Testis (tissue), 3 donors: ENCODE measurements around the gene ANKLE1. TPM values are rescaled to one million over a fixed set of nuclear protein-coding genes. Genes with fewer than 3 reads are reported as not detected.

Source experiments
- DNase-seq: peaks from one replicate; pipeline ENCODE4 v3.0.0-alpha.2; 2019
- H3K27ac ChIP-seq, 2 donors: fragments of 200-600 bp; sonication (generic); one replicate each; pipeline ENCODE4 v1.5.1; 2019
- H3K27me3 ChIP-seq: fragments of 200-600 bp; sonication (generic); one replicate; pipeline ENCODE4 v1.5.1; 2019
- H3K36me3 ChIP-seq: fragments of 200-600 bp; sonication (generic); one replicate; pipeline ENCODE4 v1.5.1; 2017; ENCODE audit warnings: low read depth; ENCODE audit errors: missing control alignments
- H3K4me1 ChIP-seq: fragments of 200-600 bp; sonication (generic); one replicate; pipeline ENCODE4 v1.5.1; 2019
- H3K4me3 ChIP-seq, 2 donors: fragments of 200-600 bp; sonication (generic); one replicate each; pipeline ENCODE4 v1.5.1; 2017 to 2019
- H3K9me3 ChIP-seq: fragments of 200-600 bp; sonication (generic); one replicate; pipeline ENCODE4 v1.5.1; 2017
- CTCF ChIP-seq, 3 experiments: fragments of 450-650 bp in 2 of 3; fragments of 200-600 bp in 1 of 3; sonication (generic) in 1 of 3; IDR thresholded peaks; one replicate each; pipeline ENCODE4 v1.5.1; 2016 to 2019; ENCODE audit warnings: antibody characterized with exemption in 3 of 3, mild to moderate bottlenecking in 2 of 3, moderate library complexity in 1 of 3
- POLR2A ChIP-seq: fragments of 450-650 bp; IDR thresholded peaks from one replicate; pipeline ENCODE4 v1.6.1; 2017; ENCODE audit warnings: antibody characterized with exemption, mild to moderate bottlenecking, moderate library complexity
- WGBS, 2 donors: methylation state at CpG; one replicate each; pipeline ENCODE4 v1.1.5; 2018; 5-methylcytosine and 5-hydroxymethylcytosine counted together
- intact Hi-C: fragments of 100-400 bp; cut with DNase I; formaldehyde crosslinking; loops from one replicate; pipeline ENCODE4 v1.15.1; 2023; ENCODE audit warnings: low total_unique reads
- polyA plus RNA-seq: library from polyadenylated mRNA; stranded (reverse); fragments of 350-450 nt; fragmentation: Illumina TruSeq; extraction: RNeasy Lipid Tissue Mini Kit (QIAGEN cat#74804); gene quantifications from one replicate; pipeline ENCODE4 v1.2.3, GENCODE V29; 2014; ENCODE audit warnings: low read depth, low replicate concordance; ENCODE audit not compliant: insufficient read depth
- total RNA-seq, 2 donors: library from RNA; depleted of rRNA; stranded (reverse); fragments of >200 nt; gene quantifications; one replicate each; pipeline ENCODE4 v1.2.3, GENCODE V29; 2016

ANKLE1 gene
- total and polyA plus RNA-seq, 3 donors from 2014 or later, result 0.45 to 5.3 (median 3.1) TPM

GRCh38 chr19:17318966-17319365, 37.3 kb downstream of the ANKLE1 start:
- Histone ChIP-seq H3K36me3 (no peaks in the 10 kb centered on the region), H3K9me3 (no peaks in the 10 kb centered on the region), H3K27ac (no peak overlapping the region), H3K4me1 (peaks cover 6% of the 10 kb centered on the region), H3K4me3 (no peak overlapping the region), H3K27me3 (no peaks in the 10 kb centered on the region)
- no peak for DNase-seq
- WGBS, 2 donors, result 90 to 93% methylated on average over 5 to 6 of the region's 6 CpGs
- no peak for TF ChIP-seq CTCF (IDR thresholded peaks at IDR 0.05)
- TF ChIP-seq POLR2A, result no peak
- intact Hi-C loops, result no loop called here

GRCh38 chr19:17319473-17320238, 38.0 kb downstream of the ANKLE1 start:
- H3K27me3 ChIP-seq, result no peaks in the 10 kb centered on the region
- no peak for TF ChIP-seq POLR2A
- no peak for TF ChIP-seq CTCF (IDR thresholded peaks at IDR 0.05)
- intact Hi-C loops, result no loop called here
- DNase-seq, result no peak
- H3K4me1 ChIP-seq, result peaks cover 6% of the 10 kb centered on the region
- no peak overlapping the region for H3K27ac ChIP-seq
- no peaks in the 10 kb centered on the region for H3K9me3 ChIP-seq
- H3K36me3 ChIP-seq, result no peaks in the 10 kb centered on the region
- no peak overlapping the region for H3K4me3 ChIP-seq
- 90 to 91% methylated on average over 24 to 40 of the region's 40 CpGs for WGBS, 2 donors

- WGBS, 2 donors, result 78 to 98% methylated on average over 7 to 11 of the region's 11 CpGs
- Histone ChIP-seq H3K9me3 (no peaks in the 10 kb centered on the region), H3K4me1 (peaks cover 6% of the 10 kb centered on the region), H3K27me3 (no peaks in the 10 kb centered on the region), H3K27ac (no peak overlapping the region), H3K4me3 (no peak overlapping the region), H3K36me3 (no peaks in the 10 kb centered on the region)
- intact Hi-C loops, result no loop called here
- no peak for DNase-seq
- no peak for TF ChIP-seq POLR2A
- no peak for TF ChIP-seq CTCF (IDR thresholded peaks at IDR 0.05)
Measured at GRCh38 chr19:17320435-17320834, 38.7 kb downstream of the ANKLE1 start.

- DNase-seq, result no peak
- Histone ChIP-seq H3K36me3 (no peaks in the 10 kb centered on the region), H3K4me1 (peaks cover 17% of the 10 kb centered on the region), H3K9me3 (no peaks in the 10 kb centered on the region), H3K4me3 (no peak overlapping the region), H3K27me3 (no peaks in the 10 kb centered on the region), H3K27ac (no peak overlapping the region)
- intact Hi-C loops, result no loop called here
- WGBS, 2 donors, result 86 to 87% methylated on average over 14 to 19 of the region's 19 CpGs
- TF ChIP-seq CTCF (IDR thresholded peaks at IDR 0.05) (no peak), POLR2A (no peak)
Measured at GRCh38 chr19:17321655-17322489, 40.2 kb downstream of the ANKLE1 start.
